ENCODE measurements around the gene BRME1. TPM values are rescaled to one million over a fixed set of nuclear protein-coding genes. Genes with fewer than 3 reads are reported as not detected.

The BRME1 gene
- total RNA-seq, 1 donor from 2014 or later, result 4.6 TPM

DNA sequence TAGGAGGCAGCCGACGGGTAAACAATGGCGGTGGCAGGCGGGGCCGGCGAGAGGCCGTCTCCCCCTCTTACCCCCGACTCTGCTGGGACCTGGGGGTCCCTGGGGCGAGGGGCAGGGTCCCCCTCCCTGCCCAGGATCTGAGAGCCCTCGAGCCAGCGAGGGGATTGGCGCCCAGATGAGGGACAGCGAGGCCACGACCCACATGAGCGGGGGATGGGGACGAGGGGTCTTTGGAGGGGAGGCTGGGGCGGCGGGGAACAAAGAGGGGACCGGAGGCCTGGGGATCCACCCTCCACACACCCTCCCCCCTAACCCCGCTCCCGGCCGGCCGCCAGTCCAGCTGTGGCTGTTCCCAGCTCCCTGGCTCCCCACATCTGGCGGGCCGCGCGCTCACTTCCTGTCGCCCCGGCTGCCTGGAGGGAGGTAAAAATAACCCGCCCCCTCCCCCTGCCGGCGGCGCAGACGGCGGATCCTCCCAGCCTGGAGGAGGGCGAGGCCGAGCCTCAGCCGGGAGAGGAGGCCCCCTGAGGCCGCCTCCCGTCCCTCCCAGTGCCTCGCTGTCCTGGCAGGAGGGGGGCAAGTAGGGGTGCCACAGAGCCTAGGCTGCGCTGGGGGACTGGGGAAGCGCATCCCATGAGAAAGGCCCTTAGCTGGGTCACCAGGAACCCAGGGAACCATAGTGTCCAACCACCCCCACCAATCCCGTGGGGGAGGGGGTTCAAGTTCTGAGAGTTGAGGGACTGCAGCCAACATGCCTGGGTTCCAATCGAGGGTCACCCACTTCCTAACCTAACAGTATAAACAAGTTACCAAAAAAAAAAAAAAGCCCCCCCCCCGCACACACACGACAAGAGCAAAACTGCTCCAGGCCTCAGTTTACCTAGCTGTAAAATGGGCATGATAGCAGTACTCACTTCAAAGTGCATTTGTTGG lies 58.2 kb downstream of the BRME1 start:
- TF ChIP-seq, protein P1, sequence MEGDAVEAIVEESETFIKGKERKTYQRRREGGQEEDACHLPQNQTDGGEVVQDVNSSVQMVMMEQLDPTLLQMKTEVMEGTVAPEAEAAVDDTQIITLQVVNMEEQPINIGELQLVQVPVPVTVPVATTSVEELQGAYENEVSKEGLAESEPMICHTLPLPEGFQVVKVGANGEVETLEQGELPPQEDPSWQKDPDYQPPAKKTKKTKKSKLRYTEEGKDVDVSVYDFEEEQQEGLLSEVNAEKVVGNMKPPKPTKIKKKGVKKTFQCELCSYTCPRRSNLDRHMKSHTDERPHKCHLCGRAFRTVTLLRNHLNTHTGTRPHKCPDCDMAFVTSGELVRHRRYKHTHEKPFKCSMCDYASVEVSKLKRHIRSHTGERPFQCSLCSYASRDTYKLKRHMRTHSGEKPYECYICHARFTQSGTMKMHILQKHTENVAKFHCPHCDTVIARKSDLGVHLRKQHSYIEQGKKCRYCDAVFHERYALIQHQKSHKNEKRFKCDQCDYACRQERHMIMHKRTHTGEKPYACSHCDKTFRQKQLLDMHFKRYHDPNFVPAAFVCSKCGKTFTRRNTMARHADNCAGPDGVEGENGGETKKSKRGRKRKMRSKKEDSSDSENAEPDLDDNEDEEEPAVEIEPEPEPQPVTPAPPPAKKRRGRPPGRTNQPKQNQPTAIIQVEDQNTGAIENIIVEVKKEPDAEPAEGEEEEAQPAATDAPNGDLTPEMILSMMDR (IDR thresholded peaks at IDR 0.05; ENCODE audit: partially characterized antibody, unreplicated experiment), result peak; percentile 29
- no peak overlapping the region for H3K27ac Mint-ChIP-seq (ENCODE audit: unreplicated experiment)
- H3K36me3 Mint-ChIP-seq (ENCODE audit: unreplicated experiment), result no peaks in the 10 kb centered on the region
- H3K4me1 Mint-ChIP-seq (ENCODE audit: low read depth, unreplicated experiment), result peaks cover 4% of the 10 kb centered on the region
- H3K27me3 Mint-ChIP-seq (ENCODE audit: unreplicated experiment), result peaks cover 4% of the 10 kb centered on the region
- peak; percentile 86 for DNase-seq
- H3K4me3 Mint-ChIP-seq (ENCODE audit: unreplicated experiment), result peak overlapping the region; percentile 52
- peaks cover 2% of the 10 kb centered on the region for H3K9me3 Mint-ChIP-seq (ENCODE audit: unreplicated experiment)

DNA sequence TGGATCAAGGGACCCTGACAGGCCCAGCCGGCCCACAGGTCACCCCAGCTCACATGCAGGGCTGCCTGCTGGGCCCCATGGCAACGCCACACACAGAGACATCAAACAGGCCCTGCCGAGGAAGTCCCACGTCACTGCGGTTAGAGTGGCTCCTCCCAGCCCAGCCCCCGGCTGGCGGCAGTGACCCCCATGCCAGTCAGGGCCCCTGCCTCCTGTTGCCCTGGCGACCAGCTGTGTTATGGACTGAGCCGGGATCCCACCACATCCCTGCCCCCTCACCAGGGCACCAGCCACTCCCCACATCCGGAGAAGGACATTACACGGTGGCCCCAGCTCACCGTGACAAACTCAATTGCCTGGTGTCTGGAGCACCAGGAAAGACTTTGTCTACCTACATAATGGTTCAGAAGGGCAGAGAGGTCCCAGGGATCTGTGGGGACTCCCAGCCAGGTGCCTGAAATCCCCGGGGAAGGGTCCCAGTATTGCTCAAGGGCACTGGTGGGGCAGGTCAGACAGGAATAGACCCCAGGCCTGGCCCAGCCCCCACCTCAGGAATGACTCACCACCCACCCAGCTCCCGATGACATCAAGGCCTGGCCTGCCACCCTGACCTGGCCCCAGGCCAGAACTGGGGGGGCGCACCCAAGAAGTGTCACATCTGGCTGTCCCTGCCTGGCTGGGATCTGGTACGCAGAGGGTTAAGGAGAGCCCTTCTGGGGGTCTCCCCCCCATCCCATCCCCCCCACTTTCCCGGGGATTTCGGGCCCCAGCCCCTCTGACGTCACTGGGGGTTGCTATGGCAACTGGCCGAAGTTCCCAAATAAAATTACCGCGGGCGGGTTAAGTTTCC lies 59.1 kb downstream of the BRME1 start:
- H3K4me1 Mint-ChIP-seq (ENCODE audit: low read depth, unreplicated experiment), result peaks cover 5% of the 10 kb centered on the region
- peak overlapping the region; percentile 75 for H3K27ac Mint-ChIP-seq (ENCODE audit: unreplicated experiment)
- peaks cover 3% of the 10 kb centered on the region for H3K9me3 Mint-ChIP-seq (ENCODE audit: unreplicated experiment)
- peaks cover 4% of the 10 kb centered on the region for H3K27me3 Mint-ChIP-seq (ENCODE audit: unreplicated experiment)
- DNase-seq, result peak; percentile 72
- TF ChIP-seq, protein P1 (IDR thresholded peaks at IDR 0.05; ENCODE audit: partially characterized antibody, unreplicated experiment), result no peak
- no peaks in the 10 kb centered on the region for H3K36me3 Mint-ChIP-seq (ENCODE audit: unreplicated experiment)
- peak overlapping the region; percentile 42 for H3K4me3 Mint-ChIP-seq (ENCODE audit: unreplicated experiment)

GRCh38 chr19:13844130-13844631 lies 61.7 kb downstream of the BRME1 start:
- Mint-ChIP-seq H3K4me1 (ENCODE audit: low read depth, unreplicated experiment) (peaks cover 5% of the 10 kb centered on the region), H3K27me3 (ENCODE audit: unreplicated experiment) (peaks cover 4% of the 10 kb centered on the region), H3K27ac (ENCODE audit: unreplicated experiment) (no peak overlapping the region), H3K4me3 (ENCODE audit: unreplicated experiment) (no peak overlapping the region), H3K9me3 (ENCODE audit: unreplicated experiment) (peaks cover 3% of the 10 kb centered on the region), H3K36me3 (ENCODE audit: unreplicated experiment) (no peaks in the 10 kb centered on the region)
- no peak for DNase-seq
- TF ChIP-seq, protein P1 (IDR thresholded peaks at IDR 0.05; ENCODE audit: partially characterized antibody, unreplicated experiment), result no peak

- peaks cover 1% of the 10 kb centered on the region for H3K4me1 Mint-ChIP-seq (ENCODE audit: low read depth, unreplicated experiment)
- H3K27me3 Mint-ChIP-seq (ENCODE audit: unreplicated experiment), result peaks cover 4% of the 10 kb centered on the region
- H3K36me3 Mint-ChIP-seq (ENCODE audit: unreplicated experiment), result no peaks in the 10 kb centered on the region
- no peak overlapping the region for H3K27ac Mint-ChIP-seq (ENCODE audit: unreplicated experiment)
- TF ChIP-seq, protein P1 (IDR thresholded peaks at IDR 0.05; ENCODE audit: partially characterized antibody, unreplicated experiment), result no peak
- peaks cover 3% of the 10 kb centered on the region for H3K9me3 Mint-ChIP-seq (ENCODE audit: unreplicated experiment)
- no peak for DNase-seq
- H3K4me3 Mint-ChIP-seq (ENCODE audit: unreplicated experiment), result peak overlapping the region; percentile 82
These were observed 62.6 kb downstream of the BRME1 start for GRCh38 chr19:13843104-13843921.
